ENCODE results near the gene CADPS.

CADPS gene

GRCh38 chr3:62774221-62774620 lies 101.0 kb downstream of the CADPS start:
- Histone ChIP-seq H3K36me3 (ENCODE audit: control insufficient read depth, insufficient read depth, low read length) (no peaks in the 10 kb centered on the region), H3K27me3 (replicated peaks; ENCODE audit: control insufficient read depth, insufficient read depth, low read length) (no peaks in the 10 kb centered on the region), H3K4me3 (replicated peaks; ENCODE audit: low read depth, low read length) (no peak overlapping the region)
- TF ChIP-seq, protein P1, sequence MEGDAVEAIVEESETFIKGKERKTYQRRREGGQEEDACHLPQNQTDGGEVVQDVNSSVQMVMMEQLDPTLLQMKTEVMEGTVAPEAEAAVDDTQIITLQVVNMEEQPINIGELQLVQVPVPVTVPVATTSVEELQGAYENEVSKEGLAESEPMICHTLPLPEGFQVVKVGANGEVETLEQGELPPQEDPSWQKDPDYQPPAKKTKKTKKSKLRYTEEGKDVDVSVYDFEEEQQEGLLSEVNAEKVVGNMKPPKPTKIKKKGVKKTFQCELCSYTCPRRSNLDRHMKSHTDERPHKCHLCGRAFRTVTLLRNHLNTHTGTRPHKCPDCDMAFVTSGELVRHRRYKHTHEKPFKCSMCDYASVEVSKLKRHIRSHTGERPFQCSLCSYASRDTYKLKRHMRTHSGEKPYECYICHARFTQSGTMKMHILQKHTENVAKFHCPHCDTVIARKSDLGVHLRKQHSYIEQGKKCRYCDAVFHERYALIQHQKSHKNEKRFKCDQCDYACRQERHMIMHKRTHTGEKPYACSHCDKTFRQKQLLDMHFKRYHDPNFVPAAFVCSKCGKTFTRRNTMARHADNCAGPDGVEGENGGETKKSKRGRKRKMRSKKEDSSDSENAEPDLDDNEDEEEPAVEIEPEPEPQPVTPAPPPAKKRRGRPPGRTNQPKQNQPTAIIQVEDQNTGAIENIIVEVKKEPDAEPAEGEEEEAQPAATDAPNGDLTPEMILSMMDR (IDR thresholded peaks at IDR 0.05; ENCODE audit: insufficient read depth, low read length, poor library complexity, severe bottlenecking) = no peak
- DNase-seq (ENCODE audit: extremely low read depth, insufficient read length) = no peak

- H3K4me3 ChIP-seq (replicated peaks; ENCODE audit: low read depth, low read length) = no peak overlapping the region
- TF ChIP-seq, protein P1 (IDR thresholded peaks at IDR 0.05; ENCODE audit: insufficient read depth, low read length, poor library complexity, severe bottlenecking) = no peak
- no peak for DNase-seq (ENCODE audit: extremely low read depth, insufficient read length)
Observed at GRCh38 chr3:62771331-62772072, 103.7 kb downstream of the CADPS start.

GRCh38 chr3:62768896-62769295 lies 106.3 kb downstream of the CADPS start:
- no peaks in the 10 kb centered on the region for H3K36me3 ChIP-seq (ENCODE audit: control insufficient read depth, insufficient read depth, low read length)
- TF ChIP-seq, protein P1 (IDR thresholded peaks at IDR 0.05; ENCODE audit: insufficient read depth, low read length, poor library complexity, severe bottlenecking) = no peak

More at GRCh38 chr3:62771331-62772072, 103.7 kb downstream of the CADPS start:
- H3K36me3 ChIP-seq (ENCODE audit: control insufficient read depth, insufficient read depth, low read length) = no peaks in the 10 kb centered on the region
- H3K27me3 ChIP-seq (replicated peaks; ENCODE audit: control insufficient read depth, insufficient read depth, low read length) = no peaks in the 10 kb centered on the region

GRCh38 chr3:62761711-62762110 lies 113.5 kb downstream of the CADPS start:
- Histone ChIP-seq H3K36me3 (ENCODE audit: control insufficient read depth, insufficient read depth, low read length) (no peaks in the 10 kb centered on the region), H3K27me3 (replicated peaks; ENCODE audit: control insufficient read depth, insufficient read depth, low read length) (no peaks in the 10 kb centered on the region), H3K4me3 (replicated peaks; ENCODE audit: low read depth, low read length) (no peak overlapping the region)
- TF ChIP-seq, protein P1 (IDR thresholded peaks at IDR 0.05; ENCODE audit: insufficient read depth, low read length, poor library complexity, severe bottlenecking) = no peak
- no peak for DNase-seq (ENCODE audit: extremely low read depth, insufficient read length)

More at GRCh38 chr3:62768896-62769295, 106.3 kb downstream of the CADPS start:
- DNase-seq (ENCODE audit: extremely low read depth, insufficient read length) = no peak
- Histone ChIP-seq H3K27me3 (replicated peaks; ENCODE audit: control insufficient read depth, insufficient read depth, low read length) (no peaks in the 10 kb centered on the region), H3K4me3 (replicated peaks; ENCODE audit: low read depth, low read length) (no peak overlapping the region)

GRCh38 chr3:62761311-62761710 lies 113.9 kb downstream of the CADPS start:
- no peaks in the 10 kb centered on the region for H3K27me3 ChIP-seq (replicated peaks; ENCODE audit: control insufficient read depth, insufficient read depth, low read length)
- H3K36me3 ChIP-seq (ENCODE audit: control insufficient read depth, insufficient read depth, low read length) = no peaks in the 10 kb centered on the region
- no peak overlapping the region for H3K4me3 ChIP-seq (replicated peaks; ENCODE audit: low read depth, low read length)
- DNase-seq (ENCODE audit: extremely low read depth, insufficient read length) = no peak
- TF ChIP-seq, protein P1 (IDR thresholded peaks at IDR 0.05; ENCODE audit: insufficient read depth, low read length, poor library complexity, severe bottlenecking) = no peak

Measured in GM06990 (cell line).